Panc1 (cell line): ENCODE measurements around the gene PGS1. TPM values are rescaled to one million over a fixed set of nuclear protein-coding genes. Genes with fewer than 3 reads are reported as not detected.

Source experiments
- ATAC-seq: fragments of 200-7000 bp; cut with Tn5 transposase; 2 replicates; pipeline ENCODE4 v1.9.1; 2020; ENCODE audit warnings: mild to moderate bottlenecking, moderate library complexity
- BruUV-seq: library from RNA; stranded (reverse); fragments of 400-500 nt; replicated peaks from 2 replicates; lab custom pipeline; 2021; lab: Mats Ljungman, UMichigan
- CTCF ChIA-PET: fragments of 300-600 bp; sonication (Branson Sonifier 250); formaldehyde crosslinking; loops from one replicate; lab custom pipeline; 2022; ENCODE audit warnings: antibody characterized with exemption; lab: Charles Lee
- POLR2A ChIA-PET: fragments of 300-600 bp; sonication (Branson Sonifier 250); formaldehyde crosslinking; loops from one replicate; lab custom pipeline; 2022; ENCODE audit warnings: antibody characterized with exemption; lab: Charles Lee
- DNase-seq: peaks from one replicate; pipeline ENCODE4 v3.0.0-alpha.2; 2010; ENCODE audit warnings: low read depth, low spot score
- H3K27ac ChIP-seq: 2 replicates; pipeline ENCODE4 v1.5.1; 2011; ENCODE audit warnings: mild to moderate bottlenecking, low read length, inconsistent platforms
- H3K27me3 ChIP-seq: fragments of 200-500 bp; sonication (Bioruptor generic); 2 replicates; pipeline ENCODE4 v1.6.0; 2014; ENCODE audit warnings: low read length, inconsistent platforms; ENCODE audit not compliant: control insufficient read depth, insufficient read depth
- H3K36me3 ChIP-seq: fragments of 200-500 bp; sonication (Bioruptor generic); 2 replicates; pipeline ENCODE4 v1.5.1; 2014; ENCODE audit warnings: inconsistent platforms, mild to moderate bottlenecking, low read length, moderate library complexity; ENCODE audit not compliant: control insufficient read depth, insufficient read depth
- H3K4me1 ChIP-seq: 2 replicates; pipeline ENCODE4 v1.5.1; 2011; ENCODE audit warnings: inconsistent platforms, mild to moderate bottlenecking, low read length, moderate library complexity; ENCODE audit not compliant: control insufficient read depth, insufficient read depth
- H3K4me3 ChIP-seq, 2 experiments: 2 replicates each; pipeline ENCODE4 v1.5.1; 2011 to 2012; ENCODE audit warnings: low read depth in 2 of 2, low read length in 2 of 2, mild to moderate bottlenecking in 2 of 2, inconsistent platforms in 1 of 2, moderate library complexity in 1 of 2
- H3K9me3 ChIP-seq: fragments of 200-500 bp; sonication (Bioruptor generic); 2 replicates; pipeline ENCODE4 v1.5.1; 2014; ENCODE audit warnings: low read depth, mild to moderate bottlenecking, inconsistent platforms, low read length, moderate library complexity; ENCODE audit not compliant: control insufficient read depth, insufficient read depth
- CTCF ChIP-seq: fragments of 450-650 bp; IDR thresholded peaks from 2 replicates; pipeline ENCODE4 v1.5.1; 2017; ENCODE audit warnings: mild to moderate bottlenecking
- POLR2AphosphoS5 ChIP-seq: IDR thresholded peaks from 2 replicates; pipeline ENCODE4 v1.6.1; 2012; ENCODE audit warnings: mild to moderate bottlenecking, low read depth, low read length, moderate library complexity
- REST ChIP-seq, 2 experiments: IDR thresholded peaks; 2 replicates each; pipeline ENCODE4 v1.6.1; 2011 to 2012; ENCODE audit warnings: low read depth in 2 of 2, control low read depth in 1 of 2, low read length in 1 of 2, mild to moderate bottlenecking in 1 of 2, moderate library complexity in 1 of 2; ENCODE audit not compliant: insufficient read depth in 1 of 2
- SIN3A ChIP-seq: IDR thresholded peaks from 2 replicates; pipeline ENCODE4 v1.6.1; 2012; ENCODE audit warnings: low read depth, mild to moderate bottlenecking, low read length, moderate library complexity, borderline replicate concordance; ENCODE audit not compliant: insufficient read depth
- TCF7L2 ChIP-seq: IDR thresholded peaks from 2 replicates; pipeline ENCODE4 v1.6.1; 2011; ENCODE audit warnings: mild to moderate bottlenecking, low read depth, low read length, inconsistent platforms
- in situ Hi-C: cut with HindIII; loops from 2 replicates; pipeline ENCODE4 v1.10.0; 2016; ENCODE audit warnings: low sequenced_read_pairs, low pct_unique_long_range_greater_than_20kb
- intact Hi-C: fragments of 100-400 bp; cut with micrococcal nuclease; formaldehyde crosslinking; loops from one replicate; pipeline ENCODE4 v1.10.0; 2022; ENCODE audit not compliant: unreplicated experiment
- total RNA-seq: library from RNA; stranded (reverse); gene quantifications from one replicate; pipeline ENCODE4 v1.2.1, GENCODE V29; 2021; ENCODE audit not compliant: unreplicated experiment

PGS1 gene
- total RNA-seq, 1 experiment from 2014 or later, result 47.5 TPM

- TSS peak; percentile 92 for BruUV-seq
- in situ Hi-C loops (no loop called here), intact Hi-C loops (no loop called here)
- no peak for TF ChIP-seq TCF7L2
- TF ChIP-seq SIN3A, result peak; percentile 51; the same call in 1 of the 2 replicates
- peak; percentile 62; the same call in 1 of the 2 replicates for TF ChIP-seq POLR2AphosphoS5
- Histone ChIP-seq H3K36me3 (peaks cover 10% of the 10 kb centered on the region; the same call in 1 of the 2 replicates), H3K4me1 (peaks cover 56% of the 10 kb centered on the region), H3K4me3 (peak overlapping the region; percentile 81 to 98), H3K27ac (peak overlapping the region; percentile 89), H3K9me3 (no peaks in the 10 kb centered on the region), H3K27me3 (no peaks in the 10 kb centered on the region)
- DNase-seq, result no peak
- CTCF ChIA-PET, result no interaction called here
- ATAC-seq, result peak; percentile 2; the same call in 1 of the 2 replicates
- POLR2A ChIA-PET, result no interaction called here
Observed at GRCh38 chr17:78357177-78357586, 21.3 kb upstream of the PGS1 start.

GRCh38 chr17:78357672-78358537 is 20.5 kb upstream of the PGS1 start:
- Histone ChIP-seq H3K27me3 (no peaks in the 10 kb centered on the region), H3K9me3 (no peaks in the 10 kb centered on the region), H3K4me1 (peaks cover 57% of the 10 kb centered on the region), H3K27ac (peak overlapping the region; percentile 89), H3K36me3 (peaks cover 10% of the 10 kb centered on the region; the same call in 1 of the 2 replicates), H3K4me3 (peak overlapping the region; percentile 81 to 98)
- in situ Hi-C loops, result no loop called here
- TF ChIP-seq POLR2AphosphoS5, result peak; percentile 34; the same call in 1 of the 2 replicates
- no peak for TF ChIP-seq SIN3A
- intact Hi-C loops, result no loop called here
- ChIA-PET POLR2A (no interaction called here), CTCF (interaction anchor here (1.0 kb wide), 1 partner anchor 14 kb away, joined by 9 read pairs; no protein-coding TSS in a partner anchor)
- no TSS peak for BruUV-seq
- ATAC-seq, result no peak
- DNase-seq, result no peak

GRCh38 chr17:78358538-78359320 is 19.7 kb upstream of the PGS1 start:
- ATAC-seq, result no peak; the same call in 1 of the 2 replicates
- intact Hi-C loops (no loop called here), in situ Hi-C loops (no loop called here)
- Histone ChIP-seq H3K36me3 (peaks cover 10% of the 10 kb centered on the region; the same call in 1 of the 2 replicates), H3K27me3 (no peaks in the 10 kb centered on the region), H3K9me3 (no peaks in the 10 kb centered on the region), H3K4me1 (peaks cover 51% of the 10 kb centered on the region), H3K27ac (peak overlapping the region; percentile 89), H3K4me3 (peak overlapping the region; percentile 81 to 98)
- BruUV-seq, result no TSS peak
- ChIA-PET CTCF (interaction anchor here (1.0 to 1.2 kb wide), 2 partner anchors 14 to 25 kb away, joined by 3 to 9 read pairs; no protein-coding TSS in a partner anchor), POLR2A (interaction anchor here (0.6 kb wide), 1 partner anchor 24 kb away, joined by 6 read pairs; no protein-coding TSS in a partner anchor)
- TF ChIP-seq REST (IDR thresholded peaks at IDR 0.05; ENCODE audit: insufficient read depth in 1 of 2, low read depth in 2 of 2, low read length in 1 of 2) (0 out of 4 replicates have a peak, but pooled peaks of 1 of the 2 experiments have one; percentile 6), SIN3A (peak; percentile 28; the same call in 1 of the 2 replicates), POLR2AphosphoS5 (0 out of 2 replicates have a peak, but pooled peaks have one; percentile 9), CTCF (no peak; the same call in 1 of the 2 replicates), TCF7L2 (peak; percentile 40; the same call in 1 of the 2 replicates)
- DNase-seq, result no peak
